Osteoblast (primary cell): ENCODE data around the gene IRF8. TPM values are rescaled to one million over a fixed set of nuclear protein-coding genes. Genes with fewer than 3 reads are reported as not detected.
A peak's percentile ranks its signal among the peaks of the same experiment; 100 is the strongest.

ENCODE experiments used
- DNase-seq: peaks from one replicate; pipeline ENCODE4 v3.0.0; 2011; ENCODE audit warnings: low spot score, mixed read lengths; ENCODE audit not compliant: insufficient read length; ENCODE audit errors: missing footprints
- H2AFZ ChIP-seq: 2 replicates; pipeline ENCODE4 v1.6.0; 2011; ENCODE audit warnings: mild to moderate bottlenecking, low read length
- H3K27ac ChIP-seq: 2 replicates; pipeline ENCODE4 v1.5.1; 2011; ENCODE audit warnings: mild to moderate bottlenecking, low read depth, low read length, moderate library complexity
- H3K27me3 ChIP-seq: 2 replicates; pipeline ENCODE4 v1.6.0; 2012; ENCODE audit warnings: mild to moderate bottlenecking, control low read depth, inconsistent platforms, low read length, moderate library complexity; ENCODE audit not compliant: insufficient read depth
- H3K36me3 ChIP-seq: 2 replicates; pipeline ENCODE4 v1.5.1; 2011; ENCODE audit warnings: mild to moderate bottlenecking, low read length, control low read depth, moderate library complexity; ENCODE audit not compliant: insufficient read depth
- H3K4me1 ChIP-seq: 2 replicates; pipeline ENCODE4 v1.5.1; 2011; ENCODE audit warnings: mild to moderate bottlenecking, low read length, control low read depth, moderate library complexity; ENCODE audit not compliant: insufficient read depth
- H3K4me2 ChIP-seq: 2 replicates; pipeline ENCODE4 v1.6.0; 2011; ENCODE audit warnings: mild to moderate bottlenecking, low read length; ENCODE audit not compliant: insufficient read depth
- H3K4me3 ChIP-seq: fragments of 200-600 bp; sonication (generic); 3 replicates; pipeline ENCODE4 v1.5.1; 2012; ENCODE audit warnings: mild to moderate bottlenecking, low read length, inconsistent platforms; ENCODE audit not compliant: insufficient read depth
- H3K79me2 ChIP-seq: 2 replicates; pipeline ENCODE4 v1.6.0; 2012; ENCODE audit warnings: mild to moderate bottlenecking, low read length, control low read depth, inconsistent platforms; ENCODE audit not compliant: insufficient read depth
- H3K9me3 ChIP-seq: 2 replicates; pipeline ENCODE4 v1.5.1; 2011; ENCODE audit warnings: low read depth, low read length, control low read depth
- H4K20me1 ChIP-seq: 2 replicates; pipeline ENCODE4 v1.6.0; 2012; ENCODE audit warnings: mild to moderate bottlenecking, low read length, control low read depth; ENCODE audit not compliant: insufficient read depth
- CTCF ChIP-seq: IDR thresholded peaks from 2 replicates; pipeline ENCODE4 v1.5.1; 2011; ENCODE audit warnings: mild to moderate bottlenecking, low read depth, low read length, moderate library complexity; ENCODE audit errors: extremely low read depth
- total RNA-seq: library from RNA; depleted of rRNA; stranded (reverse); fragments of >200 nt; gene quantifications from 2 replicates; pipeline ENCODE4 v1.2.3, GENCODE V29; 2012

IRF8 gene
- total RNA-seq, 1 donor: 0.36 TPM

DNA sequence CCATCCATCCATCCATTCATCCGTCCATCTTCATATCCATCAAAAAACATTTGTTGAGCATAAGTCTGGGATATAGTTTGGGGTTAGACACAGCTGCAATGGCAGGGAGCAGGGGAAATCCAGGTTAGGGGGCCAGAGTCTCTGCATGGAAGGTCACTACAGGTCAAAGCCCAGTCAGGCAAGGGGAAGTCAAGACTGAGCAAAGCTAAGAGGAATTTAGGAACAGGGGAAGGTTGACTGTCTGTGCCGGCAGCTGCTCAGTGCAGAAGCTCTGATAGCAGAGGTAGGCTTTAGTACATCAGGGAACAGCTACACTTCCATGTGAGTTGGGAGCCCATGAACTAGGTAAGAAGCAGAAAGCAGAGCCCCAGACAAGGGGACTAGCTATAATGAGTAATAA, 68.1 kb downstream of the IRF8 start:
- Histone ChIP-seq H3K27me3 (peaks cover 15% of the 10 kb centered on the region), H3K79me2 (no peaks in the 10 kb centered on the region), H3K36me3 (no peaks in the 10 kb centered on the region), H4K20me1 (no peaks in the 10 kb centered on the region), H3K4me1 (peaks cover 2% of the 10 kb centered on the region), H2AFZ (no peak overlapping the region), H3K4me2 (no peak overlapping the region), H3K4me3 (no peak overlapping the region), H3K27ac (no peak overlapping the region), H3K9me3 (no peaks in the 10 kb centered on the region)
- DNase-seq: no peak
- no peak for TF ChIP-seq CTCF

- Histone ChIP-seq H4K20me1 (no peaks in the 10 kb centered on the region), H2AFZ (no peak overlapping the region), H3K4me2 (no peak overlapping the region), H3K27me3 (peaks cover 15% of the 10 kb centered on the region), H3K36me3 (no peaks in the 10 kb centered on the region), H3K4me1 (peaks cover 2% of the 10 kb centered on the region), H3K9me3 (no peaks in the 10 kb centered on the region), H3K79me2 (no peaks in the 10 kb centered on the region), H3K27ac (no peak overlapping the region), H3K4me3 (no peak overlapping the region)
- DNase-seq: no peak
- no peak for TF ChIP-seq CTCF
Measured at GRCh38 chr16:85968041-85968920, 69.3 kb downstream of the IRF8 start.

- peaks cover 12% of the 10 kb centered on the region for H3K27me3 ChIP-seq
Measured at GRCh38 chr16:85969159-85969558, 70.2 kb downstream of the IRF8 start.

More at GRCh38 chr16:85969159-85969558, 70.2 kb downstream of the IRF8 start:
- H3K4me2 ChIP-seq: no peak overlapping the region
- H4K20me1 ChIP-seq: no peaks in the 10 kb centered on the region
- H3K4me1 ChIP-seq: peaks cover 2% of the 10 kb centered on the region
- no peak overlapping the region for H3K27ac ChIP-seq
- peak; percentile 21 for DNase-seq
- H3K79me2 ChIP-seq: no peaks in the 10 kb centered on the region
- no peaks in the 10 kb centered on the region for H3K36me3 ChIP-seq
- H3K9me3 ChIP-seq: no peaks in the 10 kb centered on the region
- H2AFZ ChIP-seq: no peak overlapping the region
- no peak for TF ChIP-seq CTCF
- H3K4me3 ChIP-seq: no peak overlapping the region
